Muscle of back (tissue), 11 donors: ENCODE results near the gene METTL6. TPM values are rescaled to one million over a fixed set of nuclear protein-coding genes. Genes with fewer than 3 reads are reported as not detected.
"Not testable (repeated sequence)": the region's sequence is repeated elsewhere in the genome, so short reads cannot be mapped to it uniquely, and the experiment has no call there.

Source experiments
- DNase-seq, 3 donors: peaks; one replicate each; pipeline versions ENCODE4 v3.0.0 to v3.0.0-alpha.2; 2013
- polyA plus RNA-seq, 10 donors: library from polyadenylated mRNA; unstranded; fragments of 120-200 nt; gene quantifications; one replicate each; pipeline ENCODE4 v1.2.1, GENCODE V29; 2013; ENCODE audit not compliant: insufficient read length in 10 of 10

METTL6 gene
- polyA plus RNA-seq, 10 donors: 13.6 to 22.1 (median 16.6) TPM

- DNase-seq: no peak
These were observed 58.7 kb downstream of the METTL6 start for GRCh38 chr3:15368561-15369135.

- no peak for DNase-seq
These were observed 60.3 kb downstream of the METTL6 start for GRCh38 chr3:15367059-15367458.

- not testable (repeated sequence) for DNase-seq
These were observed 63.3 kb downstream of the METTL6 start for GRCh38 chr3:15364078-15364477.

DNA sequence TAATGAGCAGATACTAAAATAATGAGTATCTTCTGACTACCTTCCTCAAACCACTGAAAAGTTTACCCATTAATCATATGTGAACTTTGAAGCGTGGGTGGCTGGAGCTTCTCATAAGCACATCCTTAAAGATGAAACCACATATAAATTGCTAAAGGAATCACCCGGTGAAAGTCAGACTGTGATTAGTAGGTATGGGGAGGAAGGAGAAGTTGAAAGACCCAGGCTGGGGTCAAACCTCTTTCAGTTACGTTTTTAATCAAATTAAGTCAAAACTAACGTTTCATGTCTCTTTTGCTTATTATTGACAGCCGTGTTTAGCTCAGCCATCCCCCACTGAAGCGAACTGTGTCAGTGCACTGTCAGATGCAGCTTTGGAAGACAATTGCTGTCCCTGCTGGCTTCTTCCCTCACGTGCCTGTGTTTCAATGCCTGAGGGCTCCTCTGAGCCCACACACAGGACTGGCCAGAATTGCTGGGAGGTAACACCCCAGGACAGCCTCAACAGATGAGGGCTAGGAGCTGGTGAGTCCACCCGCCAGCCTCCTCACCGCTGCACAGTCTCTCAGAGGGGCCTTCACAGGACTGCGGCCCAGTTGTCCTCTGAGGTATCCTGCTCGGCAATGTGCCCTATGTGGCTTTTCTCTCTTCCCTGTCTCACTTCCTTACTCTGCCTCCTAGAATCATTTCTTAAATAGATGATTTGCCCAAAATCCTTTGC is 65.7 kb downstream of the METTL6 start:
- DNase-seq: peak in 1 of 3 donors; percentile 55

GRCh38 chr3:15360788-15361493 is 66.4 kb downstream of the METTL6 start:
- DNase-seq: peak; percentile 39 to 66 (median 63)

Other genes starting within 250 kb of the METTL6 start
- gene CAPN7, start 221.3 kb downstream of the METTL6 start, polyA plus RNA-seq: 10 to 100 TPM; 22.2 to 36.3 (median 27.6) TPM
- 10 to 100 TPM; 25.1 to 53.7 (median 35.4) TPM for gene SH3BP5, start 95.0 kb downstream of the METTL6 start, polyA plus RNA-seq
- 10 to 100 TPM in 9 of 10 donors, 1 to 10 TPM in 1; 9.9 to 17.0 (median 12.9) TPM for gene EAF1, start 54 bp upstream of the METTL6 start, polyA plus RNA-seq
- 10 to 100 TPM; 16.6 to 36.2 (median 30.6) TPM for gene COLQ, start 94.2 kb upstream of the METTL6 start, polyA plus RNA-seq
- 10 to 100 TPM in 1 of 10 donors, 1 to 10 TPM in 9; 6.8 to 11.0 (median 8.1) TPM for gene HACL1, start 174.0 kb upstream of the METTL6 start, polyA plus RNA-seq
- 10 to 100 TPM; 11.2 to 14.9 (median 12.5) TPM for gene BTD, start 174.2 kb upstream of the METTL6 start, polyA plus RNA-seq